GM19463 (cell line): ENCODE measurements around the gene CD2AP.
"Not testable (repeated sequence)": the region's sequence is repeated elsewhere in the genome, so short reads cannot be mapped to it uniquely, and the experiment has no call there.

ENCODE experiments used
- ATAC-seq: cut with Tn5 transposase; IDR thresholded peaks from one replicate; pipeline ENCODE4 v1.9.1; 2021; ENCODE audit warnings: mild to moderate bottlenecking, moderate library complexity; ENCODE audit not compliant: unreplicated experiment

Gene CD2AP, protein sequence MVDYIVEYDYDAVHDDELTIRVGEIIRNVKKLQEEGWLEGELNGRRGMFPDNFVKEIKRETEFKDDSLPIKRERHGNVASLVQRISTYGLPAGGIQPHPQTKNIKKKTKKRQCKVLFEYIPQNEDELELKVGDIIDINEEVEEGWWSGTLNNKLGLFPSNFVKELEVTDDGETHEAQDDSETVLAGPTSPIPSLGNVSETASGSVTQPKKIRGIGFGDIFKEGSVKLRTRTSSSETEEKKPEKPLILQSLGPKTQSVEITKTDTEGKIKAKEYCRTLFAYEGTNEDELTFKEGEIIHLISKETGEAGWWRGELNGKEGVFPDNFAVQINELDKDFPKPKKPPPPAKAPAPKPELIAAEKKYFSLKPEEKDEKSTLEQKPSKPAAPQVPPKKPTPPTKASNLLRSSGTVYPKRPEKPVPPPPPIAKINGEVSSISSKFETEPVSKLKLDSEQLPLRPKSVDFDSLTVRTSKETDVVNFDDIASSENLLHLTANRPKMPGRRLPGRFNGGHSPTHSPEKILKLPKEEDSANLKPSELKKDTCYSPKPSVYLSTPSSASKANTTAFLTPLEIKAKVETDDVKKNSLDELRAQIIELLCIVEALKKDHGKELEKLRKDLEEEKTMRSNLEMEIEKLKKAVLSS

GRCh38 chr6:47477497-47478232, at the start of gene CD2AP:
Gene CD2AP (plus strand): TSS chr6:47477789. CDS start chr6:47478245, 456 bp downstream.
- peak; percentile 82 for ATAC-seq

GRCh38 chr6:47428288-47428687, 49.3 kb upstream of the CD2AP start:
- ATAC-seq: no peak

DNA sequence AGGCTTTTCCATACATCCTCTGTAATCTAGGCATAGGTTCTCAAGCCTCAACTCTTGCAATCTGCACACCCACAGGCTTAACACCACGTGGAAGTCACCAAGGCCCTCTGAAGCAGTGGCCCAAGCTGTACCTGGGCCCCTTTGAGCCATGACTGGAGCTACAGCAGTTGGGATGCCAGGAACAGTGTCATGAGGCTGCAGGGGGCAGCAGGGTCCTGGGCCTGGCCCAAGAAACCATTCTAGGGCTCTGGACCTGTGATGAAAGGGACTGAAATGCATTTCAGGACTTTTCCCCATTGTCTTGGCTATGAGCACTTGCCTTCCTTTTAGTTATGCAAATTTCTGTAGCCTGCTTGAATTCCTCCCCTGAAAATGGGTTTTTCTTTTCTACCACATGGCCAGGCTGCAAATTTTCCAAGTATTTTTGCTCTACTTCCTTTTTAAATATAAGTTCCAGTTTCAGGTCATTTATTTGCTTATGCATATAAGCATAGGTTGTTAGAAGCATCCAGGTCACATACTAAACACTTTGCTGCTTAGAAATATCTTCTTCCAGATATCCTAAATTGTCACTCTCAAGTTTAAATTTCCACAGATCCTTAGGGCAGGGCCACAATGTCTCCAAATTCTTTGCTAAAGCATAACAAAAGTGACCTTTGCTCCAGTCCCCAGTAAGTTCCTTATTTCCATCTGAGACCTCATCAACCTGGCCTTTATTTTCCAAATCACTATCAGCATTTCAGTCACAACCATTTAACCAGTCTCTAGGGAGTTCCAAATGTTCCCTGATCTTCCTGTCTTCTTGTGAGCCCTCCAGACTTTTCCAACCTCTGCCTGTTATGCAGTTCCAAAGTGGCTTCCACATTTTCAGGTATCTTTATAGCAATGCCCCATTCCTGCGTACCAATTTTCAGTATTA, 48.6 kb upstream of the CD2AP start:
- ATAC-seq: no peak

GRCh38 chr6:47434372-47435253, 43.0 kb upstream of the CD2AP start:
- ATAC-seq: no peak

DNA sequence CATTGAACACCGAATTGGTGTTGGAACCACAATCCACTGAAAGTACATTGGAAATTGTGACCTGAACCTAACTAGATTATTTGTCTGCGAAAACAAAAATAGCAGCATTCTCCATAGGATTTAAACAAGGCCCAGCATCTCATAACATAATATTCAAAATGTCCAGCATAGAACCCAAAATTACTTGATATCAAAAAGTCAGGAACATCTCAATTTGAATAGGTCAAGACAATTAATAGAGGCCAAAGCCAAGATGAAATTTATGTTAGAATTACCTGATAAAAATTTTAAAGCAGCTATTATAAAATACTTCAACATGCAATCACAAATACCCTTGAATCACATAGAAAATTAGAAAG, 42.4 kb upstream of the CD2AP start:
- no peak for ATAC-seq

DNA sequence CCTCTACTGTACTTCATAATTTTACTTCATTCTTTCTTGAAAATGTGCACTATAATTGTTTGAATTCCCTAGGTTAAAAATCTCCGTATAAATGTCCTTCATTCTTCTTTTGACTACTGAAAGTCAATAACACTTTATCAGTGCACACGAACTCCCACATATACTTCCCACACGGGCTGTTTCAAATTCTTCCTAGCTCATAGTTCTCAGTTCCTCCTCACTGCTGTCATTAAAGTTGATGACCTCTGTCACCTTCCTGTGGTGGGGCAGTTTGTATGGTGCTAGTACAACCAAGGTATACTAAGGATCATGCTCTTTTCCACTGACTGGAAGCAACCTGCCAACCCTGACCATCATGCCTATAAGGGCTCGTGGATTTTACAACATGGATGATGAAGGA, 40.0 kb upstream of the CD2AP start:
- peak; percentile 65 for ATAC-seq

- ATAC-seq: peak; percentile 76
Observed at GRCh38 chr6:47438481-47439347, 38.9 kb upstream of the CD2AP start.

DNA sequence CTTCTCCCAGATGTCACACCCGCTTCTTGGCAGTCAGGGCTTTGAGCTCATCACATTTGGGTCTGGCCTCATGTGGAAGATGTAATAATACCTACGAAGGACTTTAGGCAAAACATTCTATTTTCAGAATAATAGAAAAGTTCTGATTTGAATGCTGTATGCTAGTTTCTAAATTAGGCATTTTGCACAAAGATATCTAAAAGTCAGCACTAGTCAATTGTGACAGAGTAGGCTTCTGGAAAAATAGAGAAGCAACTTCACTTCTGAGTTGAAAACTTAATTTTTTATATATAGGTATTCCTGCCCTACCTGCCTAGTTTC, 38.3 kb upstream of the CD2AP start:
- peak; percentile 26 for ATAC-seq

GRCh38 chr6:47440719-47441118, 36.9 kb upstream of the CD2AP start:
- peak; percentile 34 for ATAC-seq

DNA sequence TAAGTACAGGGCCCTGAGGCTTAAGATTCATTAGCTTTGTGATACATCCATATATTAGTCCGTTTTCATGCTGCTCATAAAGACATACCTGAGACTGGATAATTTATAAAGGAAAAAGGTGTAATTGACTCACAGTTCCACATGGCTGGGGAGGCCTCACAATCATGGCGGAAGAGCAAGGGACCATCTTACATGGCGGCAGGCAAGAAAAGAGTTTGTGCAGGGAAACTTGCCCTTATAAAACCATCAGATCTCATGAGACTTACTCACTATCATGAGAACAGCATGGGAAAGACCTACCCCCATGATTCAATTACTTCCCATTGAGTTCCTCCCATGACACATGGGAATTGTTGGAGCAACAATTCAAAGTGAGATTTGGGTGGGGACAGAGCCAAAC, 32.6 kb upstream of the CD2AP start:
- ATAC-seq: not testable (repeated sequence)

DNA sequence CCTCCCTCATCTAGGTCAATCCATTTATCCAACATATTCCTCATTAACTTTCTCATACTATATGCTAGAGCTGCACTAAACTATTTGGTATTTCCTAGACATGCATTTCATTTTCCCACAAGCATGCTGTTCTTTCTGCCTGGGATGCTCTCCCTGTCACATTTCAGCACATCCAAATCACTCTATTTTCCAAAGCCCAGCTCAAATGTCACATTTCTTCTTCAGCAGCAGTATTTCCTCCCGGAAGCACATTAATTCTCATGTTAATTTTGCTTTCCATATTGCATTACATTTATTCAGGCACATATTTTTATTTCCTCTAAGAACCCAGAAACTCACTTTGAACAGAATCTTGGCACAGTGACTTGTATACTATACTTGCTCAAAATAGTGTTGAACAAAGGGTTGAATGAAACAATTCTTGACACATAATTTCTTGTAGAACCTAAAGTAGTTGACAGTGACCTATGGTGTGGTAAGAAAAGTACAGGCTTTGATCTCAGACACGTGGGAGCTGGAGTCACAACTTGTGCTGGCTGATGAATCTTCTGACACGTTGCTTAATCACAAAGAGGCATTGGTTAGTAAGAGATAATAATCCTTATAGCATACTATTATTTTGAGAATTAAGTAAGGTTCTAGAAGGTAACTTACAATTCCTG, 30.8 kb upstream of the CD2AP start:
- ATAC-seq: no peak

DNA sequence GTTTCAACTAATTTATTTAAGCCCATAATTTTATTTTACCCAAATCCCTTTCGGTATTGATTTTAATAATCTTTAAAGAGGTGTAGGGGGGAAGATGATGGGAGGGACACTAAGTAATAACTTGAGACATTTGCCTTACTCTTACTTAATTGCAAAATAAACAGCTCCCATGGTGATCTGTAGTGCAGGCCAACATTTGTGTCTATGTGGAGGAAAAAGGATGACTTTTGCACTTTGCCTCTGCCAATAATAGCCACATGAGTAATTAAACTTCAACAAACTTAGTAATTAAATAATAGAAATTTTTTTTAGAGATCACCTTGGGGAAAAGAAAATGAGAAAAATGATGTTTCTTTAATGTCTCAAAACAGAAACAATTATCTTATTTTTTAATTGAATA, 29.9 kb upstream of the CD2AP start:
- ATAC-seq: no peak

DNA sequence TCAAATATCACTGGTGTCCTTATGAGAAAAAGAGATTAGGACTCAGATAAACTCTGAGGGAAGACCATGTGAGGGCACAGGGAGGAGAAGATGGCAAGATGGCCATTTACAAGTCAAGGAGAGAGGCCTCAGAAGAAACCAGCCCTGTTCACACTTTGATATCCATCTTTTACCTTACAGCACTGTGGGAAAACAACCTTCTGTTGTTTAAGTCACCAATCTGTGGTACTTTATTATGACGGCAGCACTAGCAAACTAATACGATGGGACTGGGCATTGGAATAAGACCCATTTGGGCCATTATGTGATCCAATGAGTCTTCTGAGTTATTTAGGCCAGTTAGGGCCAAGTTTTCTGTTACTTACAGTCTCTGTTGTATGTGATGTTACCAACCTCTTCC, 26.4 kb upstream of the CD2AP start:
- no peak for ATAC-seq

DNA sequence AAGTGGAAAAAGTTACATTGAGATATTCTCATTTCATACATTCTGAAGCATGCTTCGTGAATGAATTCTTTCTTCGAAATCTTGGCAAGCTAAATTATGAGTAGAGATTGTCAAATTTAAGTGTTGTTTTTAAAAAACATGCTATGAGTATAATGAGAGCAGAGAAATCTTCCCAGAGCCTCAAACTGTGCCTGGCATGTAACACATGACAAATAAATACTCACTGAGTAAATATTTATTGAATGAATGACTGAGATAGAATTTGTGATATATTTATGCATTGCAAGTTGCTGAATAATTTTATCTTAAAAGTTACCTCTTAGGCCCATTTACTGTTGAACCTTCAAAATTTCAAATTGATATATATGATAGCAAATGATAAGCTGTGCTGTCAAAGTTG, 24.7 kb upstream of the CD2AP start:
- no peak for ATAC-seq

DNA sequence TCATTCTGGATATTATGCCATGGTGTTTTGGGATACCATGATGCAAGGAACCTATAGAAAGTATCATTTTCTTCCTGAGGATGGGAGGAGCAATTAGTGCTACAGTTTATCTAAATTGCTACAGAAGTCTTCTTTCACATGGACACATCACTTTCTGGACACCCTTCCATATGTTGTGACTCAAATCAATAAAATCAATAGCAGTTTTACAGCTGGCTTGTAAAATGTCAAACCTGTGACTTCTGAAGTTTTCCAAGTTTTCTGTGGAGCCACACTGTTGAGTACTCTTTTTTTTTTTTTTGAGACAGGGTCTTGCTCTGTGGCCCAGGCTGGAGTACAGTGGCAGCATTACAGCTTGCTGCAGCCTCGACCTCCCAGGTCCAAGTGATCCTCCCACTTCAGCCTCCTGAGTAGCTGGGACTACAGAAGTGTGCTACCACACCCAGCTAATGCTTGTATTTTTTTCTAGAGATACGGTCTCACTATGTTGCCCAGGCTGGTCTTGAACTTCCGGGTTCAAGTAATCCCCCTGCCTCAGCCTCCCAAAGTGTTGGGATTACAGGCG, 24.1 kb upstream of the CD2AP start:
- no peak for ATAC-seq

- ATAC-seq: no peak
Observed at GRCh38 chr6:47454713-47455396, 22.7 kb upstream of the CD2AP start.

- peak; percentile 68 for ATAC-seq
Observed at GRCh38 chr6:47455533-47456209, 21.9 kb upstream of the CD2AP start.
